IMR-90 (cell line): ENCODE results near the gene S100A8. TPM values are rescaled to one million over a fixed set of nuclear protein-coding genes. Genes with fewer than 3 reads are reported as not detected.

Experiments
- ATAC-seq: fragments of 200-7000 bp; cut with Tn5 transposase; 2 replicates; pipeline ENCODE4 v1.9.1; 2020; ENCODE audit warnings: low read depth, mild to moderate bottlenecking, moderate library complexity
- BruUV-seq: library from RNA; stranded (reverse); fragments of 400-500 nt; replicated peaks from 2 replicates; lab custom pipeline; 2021; lab: Mats Ljungman, UMichigan
- CTCF ChIA-PET: fragments of 300-600 bp; formaldehyde crosslinking; extraction: SDS; loops from one replicate; lab custom pipeline; 2021; ENCODE audit warnings: antibody characterized with exemption; lab: Yijun Ruan, JAX
- POLR2A ChIA-PET: fragments of 300-600 bp; sonication (Branson Sonifier 250); formaldehyde crosslinking; loops from one replicate; lab custom pipeline; 2022; ENCODE audit warnings: antibody characterized with exemption; ENCODE audit not compliant: unreplicated experiment; lab: Charles Lee
- DNase-seq: peaks from one replicate; pipeline ENCODE4 v3.0.0; 2013
- H2AFZ ChIP-seq: replicated peaks from 2 replicates; pipeline ENCODE3; 2013; ENCODE audit warnings: low read length, mild to moderate bottlenecking; ENCODE audit not compliant: poor library complexity
- H2AK5ac ChIP-seq: 2 replicates; pipeline ENCODE4 v1.6.1; 2013; ENCODE audit warnings: low read depth, low read length, inconsistent platforms
- H2AK9ac ChIP-seq: replicated peaks from 2 replicates; pipeline ENCODE3; 2013; ENCODE audit warnings: mild to moderate bottlenecking, low read depth, low read length, moderate library complexity; ENCODE audit not compliant: poor library complexity
- H2BK120ac ChIP-seq: 2 replicates; pipeline ENCODE4 v1.6.1; 2013; ENCODE audit warnings: low read depth, low read length, inconsistent platforms
- H2BK15ac ChIP-seq: 3 replicates; pipeline ENCODE4 v1.6.1; 2013; ENCODE audit warnings: low read depth, low read length, inconsistent platforms
- H2BK20ac ChIP-seq: 2 replicates; pipeline ENCODE4 v1.6.1; 2013; ENCODE audit warnings: low read depth, mild to moderate bottlenecking, inconsistent platforms, low read length, moderate library complexity
- H2BK5ac ChIP-seq: 2 replicates; pipeline ENCODE4 v1.6.1; 2013; ENCODE audit warnings: mild to moderate bottlenecking, low read depth, low read length, inconsistent platforms; ENCODE audit not compliant: poor library complexity, severe bottlenecking
- H3K14ac ChIP-seq: replicated peaks from 2 replicates; pipeline ENCODE4 v1.6.1; 2013; ENCODE audit warnings: low read depth, low read length, inconsistent platforms
- H3K18ac ChIP-seq: 2 replicates; pipeline ENCODE4 v1.6.1; 2013; ENCODE audit warnings: low read depth, low read length, control low read depth
- H3K23ac ChIP-seq: 2 replicates; pipeline ENCODE4 v1.6.1; 2013; ENCODE audit warnings: low read depth, low read length, inconsistent platforms
- H3K27ac ChIP-seq: 2 replicates; pipeline ENCODE4 v1.5.1; 2013; ENCODE audit warnings: mild to moderate bottlenecking, control low read depth, low read length; ENCODE audit not compliant: insufficient read depth
- H3K27me3 ChIP-seq: 2 replicates; pipeline ENCODE4 v1.6.1; 2013; ENCODE audit warnings: low read length; ENCODE audit not compliant: control insufficient read depth, insufficient read depth
- H3K36me3 ChIP-seq: 2 replicates; pipeline ENCODE4 v1.6.1; 2013; ENCODE audit warnings: low read length, mixed read lengths; ENCODE audit not compliant: control insufficient read depth, insufficient read depth
- H3K4ac ChIP-seq: 2 replicates; pipeline ENCODE4 v1.6.1; 2013; ENCODE audit warnings: low read depth, low read length, inconsistent platforms
- H3K4me1 ChIP-seq: 2 replicates; pipeline ENCODE4 v1.6.1; 2013; ENCODE audit warnings: low read length, mixed read lengths; ENCODE audit not compliant: control insufficient read depth, insufficient read depth
- H3K4me2 ChIP-seq: 2 replicates; pipeline ENCODE4 v1.6.1; 2013; ENCODE audit warnings: low read depth, mild to moderate bottlenecking, control low read depth, low read length, moderate library complexity
- H3K4me3 ChIP-seq: 2 replicates; pipeline ENCODE4 v1.5.1; 2013; ENCODE audit warnings: low read depth, mild to moderate bottlenecking, control low read depth, low read length, moderate library complexity; ENCODE audit not compliant: insufficient read depth
- H3K56ac ChIP-seq: 2 replicates; pipeline ENCODE4 v1.6.1; 2013; ENCODE audit warnings: low read length, inconsistent platforms; ENCODE audit not compliant: insufficient read depth; ENCODE audit errors: extremely low read depth
- H3K79me1 ChIP-seq, 2 experiments: 2 replicates each; pipeline ENCODE4 v1.6.1; 2013; ENCODE audit warnings: low read length in 2 of 2, inconsistent platforms in 1 of 2, low read depth in 1 of 2
- H3K9ac ChIP-seq: 2 replicates; pipeline ENCODE4 v1.6.1; 2013; ENCODE audit warnings: low read depth, low read length, control low read depth
- H3K9me1 ChIP-seq: 2 replicates; pipeline ENCODE4 v1.6.1; 2013; ENCODE audit warnings: low read length, inconsistent platforms; ENCODE audit not compliant: insufficient read depth
- H3K9me3 ChIP-seq: 2 replicates; pipeline ENCODE4 v1.6.1; 2013; ENCODE audit warnings: low read length; ENCODE audit not compliant: control insufficient read depth, insufficient read depth
- H4K20me1 ChIP-seq: 2 replicates; pipeline ENCODE4 v1.6.1; 2013; ENCODE audit warnings: low read length, inconsistent platforms; ENCODE audit not compliant: insufficient read depth
- H4K5ac ChIP-seq: 2 replicates; pipeline ENCODE4 v1.6.1; 2013; ENCODE audit warnings: mild to moderate bottlenecking, low read depth, low read length, control low read depth
- H4K8ac ChIP-seq, 2 experiments: 2 replicates each; pipeline ENCODE4 v1.6.1; 2013; ENCODE audit warnings: low read depth in 2 of 2, low read length in 2 of 2, control low read depth in 1 of 2, inconsistent platforms in 1 of 2
- H4K91ac ChIP-seq: 2 replicates; pipeline ENCODE4 v1.6.1; 2013; ENCODE audit warnings: low read depth, low read length, inconsistent platforms; ENCODE audit not compliant: insufficient read depth
- BHLHE40 ChIP-seq: fragments of 150-350 bp; IDR thresholded peaks from 2 replicates; pipeline ENCODE4 v1.6.1; 2016; ENCODE audit warnings: mild to moderate bottlenecking, low read depth, low read length
- CEBPB ChIP-seq: IDR thresholded peaks from 2 replicates; pipeline ENCODE4 v1.6.1; 2012; ENCODE audit warnings: low read depth, low read length, improper control_type of control experiment
- CHD1 ChIP-seq: IDR thresholded peaks from 2 replicates; pipeline ENCODE4 v1.6.1; 2012; ENCODE audit warnings: low read depth, low read length, improper control_type of control experiment
- CTCF ChIP-seq: conservative IDR thresholded peaks from 2 replicates; pipeline ENCODE4 v1.5.1; 2012; ENCODE audit warnings: mild to moderate bottlenecking, low read depth, low read length, improper control_type of control experiment
- ELK1 ChIP-seq: fragments of 150-350 bp; IDR thresholded peaks from 2 replicates; pipeline ENCODE4 v1.6.1; 2016; ENCODE audit warnings: low read depth, mild to moderate bottlenecking, low read length, moderate library complexity, borderline replicate concordance
- FOS ChIP-seq: fragments of 150-350 bp; IDR thresholded peaks from 2 replicates; pipeline ENCODE4 v1.6.1; 2016; ENCODE audit warnings: low read depth, low read length
- MAFK ChIP-seq: IDR thresholded peaks from 2 replicates; pipeline ENCODE4 v1.6.1; 2012; ENCODE audit warnings: low read depth, low read length, improper control_type of control experiment
- NFE2L2 ChIP-seq: fragments of 150-350 bp; IDR thresholded peaks from 2 replicates; pipeline ENCODE4 v1.6.1; 2016; ENCODE audit warnings: low read depth, mild to moderate bottlenecking, low read length
- POLR2A ChIP-seq: IDR thresholded peaks from 2 replicates; pipeline ENCODE4 v1.6.1; 2012; ENCODE audit warnings: mild to moderate bottlenecking, low read depth, low read length
- RAD21 ChIP-seq: IDR thresholded peaks from 2 replicates; pipeline ENCODE4 v1.6.1; 2012; ENCODE audit warnings: low read length, improper control_type of control experiment
- RCOR1 ChIP-seq: IDR thresholded peaks from 2 replicates; pipeline ENCODE4 v1.6.1; 2012; ENCODE audit warnings: mild to moderate bottlenecking, low read length, improper control_type of control experiment; ENCODE audit not compliant: insufficient replicate concordance
- RFX5 ChIP-seq: IDR thresholded peaks from 2 replicates; pipeline ENCODE4 v1.8.0; 2012; ENCODE audit warnings: low read depth, mild to moderate bottlenecking, low read length, moderate library complexity
- USF2 ChIP-seq: fragments of 150-350 bp; IDR thresholded peaks from 2 replicates; pipeline ENCODE4 v1.6.1; 2017; ENCODE audit warnings: mild to moderate bottlenecking, antibody characterized with exemption, low read length, low read depth
- WGBS, 2 experiments: methylation state at CpG; one replicate each; pipeline versions ENCODE4 v1.1.5 to v1.1.7; 2013; ENCODE audit warnings: missing lambda C conversion rate in 2 of 2; ENCODE audit not compliant: insufficient read length in 1 of 2; ENCODE audit errors: extremely low coverage in 2 of 2; 5-methylcytosine and 5-hydroxymethylcytosine counted together
- dilution Hi-C: fragments of 300-500 bp; cut with HindIII; formaldehyde crosslinking; loops from one replicate; pipeline ENCODE4 v1.14.3; 2018; ENCODE audit warnings: low sequenced_read_pairs; ENCODE audit not compliant: unreplicated experiment
- in situ Hi-C: fragments of 300-500 bp; cut with MboI; formaldehyde crosslinking; loops from 3 replicates; pipeline ENCODE4 v1.14.3; 2019; ENCODE audit warnings: low sequenced_read_pairs, inconsistent platforms, mixed read lengths
- intact Hi-C: fragments of 100-400 bp; cut with micrococcal nuclease; formaldehyde crosslinking; loops from 2 replicates; pipeline ENCODE4 v1.10.0; 2022
- polyA plus RNA-seq, 3 experiments: library from polyadenylated mRNA; depleted of rRNA; stranded (reverse); fragments of >200 nt; gene quantifications; 2 replicates each; pipeline ENCODE4 v1.2.3, GENCODE V29; 2012; ENCODE audit warnings: low replicate concordance in 1 of 3
- total RNA-seq: library from RNA; depleted of rRNA; stranded (reverse); fragments of >200 nt; gene quantifications from 2 replicates; pipeline ENCODE4 v1.2.3, GENCODE V29; 2012

Gene S100A8
- total and polyA plus RNA-seq, 2 of the 4 experiments (the other 2 are of a cell fraction): not detected

GRCh38 chr1:153429266-153430165 is 38.6 kb upstream of the S100A8 start (continued):
- no peak for TF ChIP-seq BHLHE40

GRCh38 chr1:153428791-153429190 is 37.9 kb upstream of the S100A8 start:
- no peak for ATAC-seq
- Histone ChIP-seq H3K4ac (no peak overlapping the region), H2AFZ (no peak overlapping the region), H4K8ac (no peak overlapping the region), H3K23ac (no peak overlapping the region), H3K14ac (no peak overlapping the region), H4K20me1 (no peaks in the 10 kb centered on the region), H2BK20ac (no peak overlapping the region), H3K27me3 (peaks cover 6% of the 10 kb centered on the region), H3K9me3 (no peaks in the 10 kb centered on the region), H3K4me3 (no peak overlapping the region), H3K9me1 (peaks cover 3% of the 10 kb centered on the region; the same call in 1 of the 2 replicates), H2AK9ac (no peak overlapping the region), H2BK5ac (no peak overlapping the region), H2AK5ac (no peak overlapping the region), H3K9ac (no peak overlapping the region), H4K5ac (no peak overlapping the region), H3K79me1 (no peaks in the 10 kb centered on the region), H3K36me3 (no peaks in the 10 kb centered on the region), H2BK120ac (no peak overlapping the region), H3K27ac (no peak overlapping the region), H4K91ac (no peak overlapping the region), H3K18ac (no peak overlapping the region), H3K56ac (no peak overlapping the region), H3K4me2 (no peak overlapping the region), H3K4me1 (no peaks in the 10 kb centered on the region), H2BK15ac (no peak overlapping the region)
- BruUV-seq: no TSS peak
- dilution Hi-C loops: no loop called here
- ChIA-PET CTCF (no interaction called here), POLR2A (no interaction called here)
- DNase-seq: no peak
- intact Hi-C loops: no loop called here
- in situ Hi-C loops: no loop called here
- WGBS, 2 experiments: 39% methylated on average over 3 of the region's 6 CpGs; no CpG with 5 or more reads in 1 of the 2 experiments
- no peak for TF ChIP-seq CHD1
- TF ChIP-seq RFX5: no peak
- no peak for TF ChIP-seq POLR2A
- no peak for TF ChIP-seq BHLHE40
- no peak for TF ChIP-seq RCOR1
- TF ChIP-seq ELK1: no peak
- TF ChIP-seq NFE2L2: no peak
- no peak for TF ChIP-seq FOS
- TF ChIP-seq MAFK: no peak
- TF ChIP-seq USF2: no peak
- no peak for TF ChIP-seq RAD21
- TF ChIP-seq CEBPB: no peak
- no peak for TF ChIP-seq CTCF
